Spinal cord (tissue), 10 donors: ENCODE data around the gene GUCD1. TPM values are rescaled to one million over a fixed set of nuclear protein-coding genes. Genes with fewer than 3 reads are reported as not detected.
"Not testable (repeated sequence)": the region's sequence is repeated elsewhere in the genome, so short reads cannot be mapped to it uniquely, and the experiment has no call there.

ENCODE experiments used
- DNase-seq, 6 donors: peaks; one replicate each; pipeline versions ENCODE4 v3.0.0 to v3.0.0-alpha.2; 2013 to 2015; ENCODE audit warnings: low spot score in 6 of 6, low read depth in 4 of 6
- H3K27ac ChIP-seq: one replicate; pipeline ENCODE4 v1.5.1; 2013; ENCODE audit warnings: low read depth, low read length, control low read depth
- H3K27me3 ChIP-seq: one replicate; pipeline ENCODE4 v1.6.1; 2013; ENCODE audit warnings: low read length; ENCODE audit not compliant: control insufficient read depth, insufficient read depth
- H3K36me3 ChIP-seq: one replicate; pipeline ENCODE4 v1.6.1; 2013; ENCODE audit warnings: low read length; ENCODE audit not compliant: control insufficient read depth, insufficient read depth
- H3K4me1 ChIP-seq: one replicate; pipeline ENCODE4 v1.6.1; 2013; ENCODE audit warnings: low read length; ENCODE audit not compliant: control insufficient read depth, insufficient read depth
- H3K4me3 ChIP-seq: one replicate; pipeline ENCODE4 v1.5.1; 2013; ENCODE audit warnings: low read depth, low read length, control low read depth
- H3K9me3 ChIP-seq: one replicate; pipeline ENCODE4 v1.6.1; 2013; ENCODE audit warnings: low read length; ENCODE audit not compliant: control insufficient read depth, insufficient read depth
- WGBS: methylation state at CpG from one replicate; pipeline ENCODE4 v1.1.5; 2013; ENCODE audit warnings: missing lambda C conversion rate; ENCODE audit not compliant: insufficient coverage; 5-methylcytosine and 5-hydroxymethylcytosine counted together
- polyA plus RNA-seq, 2 donors: library from polyadenylated mRNA; unstranded; fragments of 120-200 nt; gene quantifications; one replicate each; pipeline ENCODE4 v1.2.1, GENCODE V29; 2013; ENCODE audit not compliant: insufficient read length in 2 of 2
- total RNA-seq, 2 donors: library from RNA; depleted of rRNA in 1 of 2; stranded (reverse); fragments of 120-200 nt in 1 of 2; fragments of >200 nt in 1 of 2; gene quantifications; one replicate each; pipeline versions ENCODE4 v1.2.3 to v1.2.4, GENCODE V29; 2013 to 2014
- donor health status: healthy.

GUCD1 gene
- total and polyA plus RNA-seq, 4 donors, result 51.7 to 75.1 (median 58.0) TPM

DNA sequence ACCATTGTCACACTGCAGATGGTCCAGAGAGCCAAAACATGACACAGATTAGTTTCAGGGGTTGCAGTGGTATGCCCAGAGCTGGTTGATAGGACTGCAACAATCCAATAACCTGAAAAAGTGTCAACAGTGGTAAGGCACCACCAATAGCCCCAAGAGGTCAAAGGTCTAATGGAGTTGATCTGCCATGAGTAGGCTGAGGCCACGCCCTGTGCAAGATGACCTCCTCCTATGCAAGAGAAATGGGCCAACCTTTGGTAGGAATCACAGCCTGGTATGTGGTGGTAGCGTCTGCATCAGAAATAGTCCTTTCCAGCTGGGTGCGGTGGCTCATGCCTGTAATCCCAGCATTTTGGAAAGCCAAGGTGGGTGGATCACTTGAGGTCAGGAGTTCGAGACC is 19.6 kb downstream of the GUCD1 start:
- Histone ChIP-seq H3K4me3 (no peak overlapping the region), H3K36me3 (peaks cover 14% of the 10 kb centered on the region), H3K27ac (no peak overlapping the region), H3K27me3 (no peaks in the 10 kb centered on the region), H3K4me1 (no peaks in the 10 kb centered on the region), H3K9me3 (no peaks in the 10 kb centered on the region)
- WGBS, result 86% methylated on average over 3 of the region's 4 CpGs
- no peak for DNase-seq

DNA sequence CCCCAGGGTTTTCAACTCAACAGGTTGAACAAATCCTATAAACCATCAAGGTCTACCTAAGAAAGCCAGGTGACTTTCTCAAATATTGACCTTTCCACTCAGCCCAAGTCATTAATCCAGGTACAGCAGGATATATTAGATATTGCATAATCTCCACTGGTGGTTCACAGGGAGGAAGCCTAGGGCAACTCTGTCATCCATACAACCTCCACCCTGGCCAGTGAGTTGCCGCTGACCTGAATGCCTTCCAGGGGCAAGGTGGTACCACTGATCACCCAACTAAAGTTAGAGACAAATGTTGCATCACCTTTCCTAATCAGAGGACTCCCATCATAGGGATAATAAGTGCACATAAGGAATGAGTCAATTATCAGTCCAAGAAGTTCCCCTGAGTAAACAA is 22.9 kb downstream of the GUCD1 start:
- no peaks in the 10 kb centered on the region for H3K36me3 ChIP-seq
- WGBS, result no CpG with 5 or more reads among the region's 1 CpG
- H3K4me3 ChIP-seq, result no peak overlapping the region
- DNase-seq, result no peak
- no peak overlapping the region for H3K27ac ChIP-seq
- no peaks in the 10 kb centered on the region for H3K4me1 ChIP-seq
- no peaks in the 10 kb centered on the region for H3K27me3 ChIP-seq
- H3K9me3 ChIP-seq, result no peaks in the 10 kb centered on the region

DNA sequence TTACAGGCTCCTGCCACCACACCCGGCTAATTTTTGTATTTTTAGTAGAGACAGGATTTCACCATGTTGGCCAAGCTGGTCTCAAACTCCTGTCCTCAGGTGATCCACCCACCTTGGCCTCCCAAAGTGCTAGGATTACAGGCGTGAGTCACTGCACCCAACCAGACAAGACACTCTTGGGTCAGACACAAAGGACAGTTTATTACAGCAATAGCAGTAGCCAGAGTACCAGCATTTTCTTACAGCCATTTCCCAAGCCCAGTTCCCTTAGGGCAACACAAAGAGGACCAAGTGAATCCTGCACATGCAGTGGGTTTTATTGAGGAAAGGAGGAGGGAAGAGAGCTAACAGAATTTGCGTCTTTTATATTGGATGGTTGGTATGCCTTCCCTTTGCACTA is 24.0 kb downstream of the GUCD1 start:
- 81% methylated on average over 2 of the region's 3 CpGs for WGBS
- not testable (repeated sequence) for H3K27ac ChIP-seq, H3K4me1 ChIP-seq, H3K27me3 ChIP-seq, DNase-seq, H3K4me3 ChIP-seq, H3K36me3 ChIP-seq, H3K9me3 ChIP-seq

DNA sequence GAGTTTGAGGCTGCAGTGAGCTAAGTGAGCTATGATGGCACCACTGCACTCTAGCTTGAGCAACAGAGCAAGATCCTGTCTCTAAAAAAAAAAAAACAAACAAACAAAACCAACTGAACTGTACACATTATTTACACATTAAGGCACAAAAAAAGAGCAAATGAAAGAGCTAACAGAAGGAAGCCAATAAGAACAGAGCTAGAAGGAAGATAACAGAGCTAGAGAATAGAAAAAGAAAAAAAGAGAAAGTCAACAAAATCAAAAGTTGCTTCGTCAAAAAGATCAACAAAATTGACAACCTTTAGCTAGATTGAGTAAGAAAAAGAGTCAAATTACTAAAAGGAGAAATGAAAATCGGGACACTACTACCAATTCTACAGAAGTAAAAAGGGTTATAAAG is 25.0 kb downstream of the GUCD1 start:
- WGBS, result no CpG with 5 or more reads among the region's 2 CpGs
- H3K36me3 ChIP-seq, result no peaks in the 10 kb centered on the region

DNA sequence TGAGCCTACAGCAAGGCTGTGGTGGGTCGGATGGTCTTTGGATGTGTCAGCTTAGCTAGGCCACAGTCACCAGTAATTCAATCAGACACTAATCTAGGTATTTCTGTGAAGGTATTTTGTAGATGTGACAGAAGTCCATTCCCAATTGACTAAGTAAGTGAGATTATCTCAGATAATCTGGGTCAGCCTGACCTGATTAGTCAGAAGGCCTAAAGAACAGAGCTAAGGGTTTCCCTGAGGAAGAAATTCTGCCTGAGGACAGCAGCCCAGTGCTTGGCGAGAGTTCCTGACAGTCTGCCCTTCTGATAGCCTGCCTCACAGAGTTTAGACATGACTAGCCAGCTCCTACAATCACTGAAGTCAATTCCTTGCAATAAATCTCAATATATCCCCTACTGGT is 28.7 kb downstream of the GUCD1 start:
- Histone ChIP-seq H3K36me3 (no peaks in the 10 kb centered on the region), H3K27me3 (no peaks in the 10 kb centered on the region), H3K4me3 (no peak overlapping the region), H3K4me1 (peaks cover 33% of the 10 kb centered on the region), H3K27ac (no peak overlapping the region), H3K9me3 (no peaks in the 10 kb centered on the region)
- DNase-seq, result no peak
- 67% methylated on average over 1 of the region's 2 CpGs for WGBS

More for the DNA sequence above, 25.0 kb downstream of the GUCD1 start:
- no peak overlapping the region for H3K4me3 ChIP-seq
- H3K9me3 ChIP-seq, result no peaks in the 10 kb centered on the region
- no peaks in the 10 kb centered on the region for H3K27me3 ChIP-seq
- peaks cover 7% of the 10 kb centered on the region for H3K4me1 ChIP-seq
- no peak for DNase-seq
- H3K27ac ChIP-seq, result no peak overlapping the region

DNA sequence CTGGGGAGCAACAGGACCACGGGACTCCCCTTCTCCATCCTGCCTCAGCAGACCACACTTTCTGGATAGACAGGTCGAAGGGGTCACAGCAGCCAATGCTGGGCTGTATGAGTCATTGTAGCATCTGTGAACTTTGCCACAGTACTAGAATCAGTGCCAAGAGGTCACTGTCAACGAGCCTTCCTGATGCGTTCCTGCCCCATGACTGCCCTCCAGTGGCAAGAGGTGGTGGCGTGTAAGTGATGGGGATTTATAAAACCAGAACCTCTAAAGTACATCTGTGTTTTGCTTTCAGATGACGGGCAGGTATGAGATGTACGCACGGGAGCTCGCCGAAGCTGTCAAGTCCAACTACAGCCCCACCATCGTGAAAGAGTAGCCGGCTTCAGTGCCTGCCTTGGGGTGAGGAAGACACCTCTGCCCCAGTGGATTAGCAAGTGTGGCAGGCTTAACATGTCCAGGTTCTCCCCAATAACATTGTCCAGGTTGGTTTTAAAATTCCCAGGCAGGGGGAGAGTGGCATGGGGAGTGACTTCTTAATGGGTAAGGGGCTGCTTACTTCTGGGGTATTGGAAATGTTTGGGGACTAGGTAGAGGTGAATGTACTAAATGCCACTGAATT is 29.4 kb downstream of the GUCD1 start:
- peak in 3 of 6 donors; percentile 15 to 75 (median 72) for DNase-seq
- H3K36me3 ChIP-seq, result no peaks in the 10 kb centered on the region
- peaks cover 33% of the 10 kb centered on the region for H3K4me1 ChIP-seq
- H3K9me3 ChIP-seq, result no peaks in the 10 kb centered on the region
- no peak overlapping the region for H3K27ac ChIP-seq
- H3K4me3 ChIP-seq, result no peak overlapping the region
- WGBS, result 9% methylated on average over 8 of the region's 12 CpGs
- no peaks in the 10 kb centered on the region for H3K27me3 ChIP-seq

DNA sequence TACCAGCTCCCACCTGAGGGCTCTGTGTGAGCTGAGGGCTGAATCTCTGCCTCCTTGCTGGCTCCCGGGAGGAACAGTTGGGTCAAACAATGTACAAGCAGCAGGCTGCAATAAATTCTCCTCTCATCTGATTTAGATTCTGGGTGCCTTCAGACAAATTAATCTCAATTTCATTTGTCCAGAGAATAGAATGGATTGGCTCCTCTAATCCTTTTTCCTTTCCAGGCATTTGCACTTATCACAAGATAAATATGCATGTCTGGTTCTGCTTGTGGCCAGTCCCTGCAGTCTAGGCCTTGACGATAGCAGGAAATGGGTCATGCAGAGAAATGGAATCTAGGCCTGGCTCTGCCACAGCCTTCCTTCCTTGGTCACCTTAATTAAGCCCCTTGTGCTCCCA is 31.1 kb downstream of the GUCD1 start:
- H3K27ac ChIP-seq, result no peak overlapping the region
- peak in 1 of 6 donors; percentile 9 for DNase-seq
- H3K4me3 ChIP-seq, result no peak overlapping the region
- peaks cover 33% of the 10 kb centered on the region for H3K4me1 ChIP-seq
- H3K9me3 ChIP-seq, result no peaks in the 10 kb centered on the region
- H3K27me3 ChIP-seq, result no peaks in the 10 kb centered on the region
- 43% methylated on average over 1 of the region's 2 CpGs for WGBS
- no peaks in the 10 kb centered on the region for H3K36me3 ChIP-seq

DNA sequence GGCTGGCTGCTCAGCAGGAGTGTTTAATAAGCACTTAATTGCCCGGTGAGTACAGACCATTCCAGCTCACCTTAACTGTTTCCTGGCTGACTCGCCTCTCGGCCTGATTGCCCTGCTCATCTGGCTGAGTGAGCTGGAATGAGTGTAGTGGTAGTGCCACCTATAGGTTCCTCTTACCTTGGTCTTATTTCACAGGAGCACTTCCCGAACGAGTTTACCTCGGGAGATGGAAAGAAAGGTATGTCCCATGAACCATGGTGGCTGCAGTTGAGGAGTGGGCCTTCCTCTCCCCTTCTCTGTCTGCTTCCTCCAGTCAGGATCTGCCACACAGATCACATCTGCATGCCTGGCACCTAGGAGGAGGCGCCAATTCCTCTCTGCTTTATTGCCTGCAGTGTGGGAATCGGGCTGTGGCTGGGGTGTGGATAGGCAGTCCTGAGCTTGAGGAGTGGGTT is 33.1 kb downstream of the GUCD1 start:
- peaks cover 37% of the 10 kb centered on the region for H3K4me1 ChIP-seq
- H3K4me3 ChIP-seq, result no peak overlapping the region
- H3K9me3 ChIP-seq, result no peaks in the 10 kb centered on the region
- H3K27ac ChIP-seq, result no peak overlapping the region
- no peaks in the 10 kb centered on the region for H3K36me3 ChIP-seq
- 0% methylated on average over 1 of the region's 8 CpGs for WGBS
- peak in 3 of 6 donors; percentile 48 to 91 (median 64) for DNase-seq
- H3K27me3 ChIP-seq, result no peaks in the 10 kb centered on the region

DNA sequence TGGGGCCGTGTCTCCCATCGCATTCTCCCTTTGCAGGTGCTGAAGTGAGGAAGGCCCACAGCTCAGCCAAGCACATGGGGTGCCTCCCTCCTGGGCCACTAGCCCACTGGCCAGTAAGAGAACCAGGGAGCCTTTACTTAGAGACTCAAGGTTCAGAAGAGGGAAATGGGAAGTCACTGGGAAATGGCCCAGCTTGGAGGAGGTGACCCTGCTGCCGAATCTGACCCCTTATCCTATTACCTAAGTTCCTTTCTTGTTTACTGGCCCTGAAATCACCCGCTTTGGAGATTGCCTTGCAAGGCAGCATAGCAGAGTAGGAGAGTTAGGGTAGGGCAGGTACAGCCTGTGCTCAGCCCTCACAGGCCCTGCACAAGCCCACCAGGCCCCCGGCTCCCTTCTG is 35.4 kb downstream of the GUCD1 start:
- Histone ChIP-seq H3K9me3 (no peaks in the 10 kb centered on the region), H3K27me3 (no peaks in the 10 kb centered on the region), H3K4me1 (peaks cover 39% of the 10 kb centered on the region), H3K4me3 (no peak overlapping the region), H3K27ac (no peak overlapping the region), H3K36me3 (no peaks in the 10 kb centered on the region)
- DNase-seq, result no peak
- 91% methylated on average over 3 of the region's 5 CpGs for WGBS

DNA sequence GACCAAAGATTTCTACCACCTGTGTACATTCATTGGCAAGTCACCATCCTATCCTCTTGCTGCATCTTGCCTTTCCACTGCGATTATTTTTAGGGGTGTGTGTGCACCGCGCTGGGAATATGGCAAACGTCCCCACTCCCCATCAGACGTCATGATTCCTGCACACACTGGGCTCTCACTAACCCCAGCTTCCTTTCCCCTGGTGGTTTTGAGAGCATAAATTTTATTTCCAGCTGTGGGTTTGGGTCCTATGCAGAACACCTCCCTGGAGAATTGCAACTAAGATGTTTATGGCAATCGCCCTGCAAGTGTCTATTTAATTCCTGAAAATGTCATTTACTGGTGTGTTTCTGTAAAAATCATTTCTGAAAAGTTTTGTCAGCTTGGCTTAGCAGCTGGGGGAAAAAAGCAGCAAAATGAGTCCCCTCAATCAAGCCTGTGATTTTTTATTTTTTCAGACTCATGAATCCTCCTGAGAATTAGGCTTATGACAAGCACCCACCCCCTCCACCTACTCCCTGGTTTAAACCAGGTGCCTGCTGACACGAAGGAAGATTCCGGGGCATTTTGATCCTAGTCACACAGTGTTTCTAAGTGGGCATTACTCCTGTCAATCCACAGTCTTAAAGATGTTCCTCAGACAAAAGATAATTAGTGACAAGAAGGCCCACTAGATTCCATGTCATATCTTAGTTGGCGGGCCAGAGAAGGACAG is 36.0 kb downstream of the GUCD1 start:
- peaks cover 34% of the 10 kb centered on the region for H3K4me1 ChIP-seq
- DNase-seq, result no peak
- H3K27ac ChIP-seq, result no peak overlapping the region
- 93% methylated on average over 4 of the region's 9 CpGs for WGBS
- H3K9me3 ChIP-seq, result no peaks in the 10 kb centered on the region
- H3K27me3 ChIP-seq, result no peaks in the 10 kb centered on the region
- H3K36me3 ChIP-seq, result no peaks in the 10 kb centered on the region
- no peak overlapping the region for H3K4me3 ChIP-seq
